ENCODE measurements around the gene RIMOC1.
"Not testable (repeated sequence)": the region's sequence is repeated elsewhere in the genome, so short reads cannot be mapped to it uniquely, and the experiment has no call there.

The RIMOC1 gene

GRCh38 chr5:41921874-41922273 is 17.7 kb downstream of the RIMOC1 start:
- 100% methylated on average over 1 of the region's 1 CpG for WGBS, 2 experiments
- Histone ChIP-seq H3K9me3 (ENCODE audit: control insufficient read depth, low read length) (no peaks in the 10 kb centered on the region), H3K27ac (ENCODE audit: insufficient read depth, low read depth, low read length, poor library complexity, severe bottlenecking) (no peak overlapping the region), H3K27me3 (ENCODE audit: control insufficient read depth, insufficient read depth, low read length, poor library complexity, severe bottlenecking) (no peaks in the 10 kb centered on the region), H3K4me1 (ENCODE audit: control insufficient read depth, insufficient read depth, low read length) (no peaks in the 10 kb centered on the region), H3K36me3 (ENCODE audit: control insufficient read depth, insufficient read depth, low read length) (peaks cover 13% of the 10 kb centered on the region), H3K4me3 (ENCODE audit: insufficient read depth, low read depth, low read length) (no peak overlapping the region)

DNA sequence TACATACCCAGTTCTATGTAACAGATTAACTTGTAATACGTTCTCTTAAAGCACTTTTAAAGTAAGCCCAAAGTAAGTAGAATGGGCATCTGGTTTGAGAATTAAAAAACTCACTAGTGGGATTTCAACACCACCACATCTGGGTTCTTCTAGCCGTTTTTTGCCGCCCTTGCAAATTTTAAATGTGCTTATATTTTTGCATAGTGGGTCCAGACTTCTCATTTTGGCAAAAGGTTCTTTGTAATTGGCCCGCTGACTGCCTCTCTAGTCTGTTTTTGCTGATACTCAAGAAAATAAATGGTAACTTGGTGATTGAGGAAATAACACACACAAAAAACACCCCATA is 20.4 kb downstream of the RIMOC1 start:
- 79 to 86% methylated on average over 3 to 4 of the region's 4 CpGs for WGBS, 2 experiments

GRCh38 chr5:41924872-41925554 is 20.9 kb downstream of the RIMOC1 start, which contains the start of gene FBXO4:
Gene FBXO4, plus strand, starts transcription at chr5:41925281. Its CDS starts 29 bp downstream, at chr5:41925310.
- H3K4me3 ChIP-seq (ENCODE audit: insufficient read depth, low read depth, low read length), result peak within 1 kb of the TSS; percentile 61
- H3K9me3 ChIP-seq (ENCODE audit: control insufficient read depth, low read length), result no peaks in the 10 kb centered on the region
- no peak within 1 kb of the TSS for H3K27ac ChIP-seq (ENCODE audit: insufficient read depth, low read depth, low read length, poor library complexity, severe bottlenecking)
- H3K27me3 ChIP-seq (ENCODE audit: control insufficient read depth, insufficient read depth, low read length, poor library complexity, severe bottlenecking), result no peaks in the 10 kb centered on the region
- H3K4me1 ChIP-seq (ENCODE audit: control insufficient read depth, insufficient read depth, low read length), result no peaks in the 10 kb centered on the region
- no peaks in the 10 kb centered on the region for H3K36me3 ChIP-seq (ENCODE audit: control insufficient read depth, insufficient read depth, low read length)
- 21 to 22% methylated on average over 60 of the region's 60 CpGs for WGBS, 2 experiments

More for the DNA sequence above, 20.4 kb downstream of the RIMOC1 start:
- H3K4me1 ChIP-seq (ENCODE audit: control insufficient read depth, insufficient read depth, low read length), result no peaks in the 10 kb centered on the region
- no peaks in the 10 kb centered on the region for H3K9me3 ChIP-seq (ENCODE audit: control insufficient read depth, low read length)
- peak overlapping the region; percentile 61 for H3K4me3 ChIP-seq (ENCODE audit: insufficient read depth, low read depth, low read length)
- H3K27me3 ChIP-seq (ENCODE audit: control insufficient read depth, insufficient read depth, low read length, poor library complexity, severe bottlenecking), result no peaks in the 10 kb centered on the region
- H3K36me3 ChIP-seq (ENCODE audit: control insufficient read depth, insufficient read depth, low read length), result peaks cover 3% of the 10 kb centered on the region
- no peak overlapping the region for H3K27ac ChIP-seq (ENCODE audit: insufficient read depth, low read depth, low read length, poor library complexity, severe bottlenecking)

DNA sequence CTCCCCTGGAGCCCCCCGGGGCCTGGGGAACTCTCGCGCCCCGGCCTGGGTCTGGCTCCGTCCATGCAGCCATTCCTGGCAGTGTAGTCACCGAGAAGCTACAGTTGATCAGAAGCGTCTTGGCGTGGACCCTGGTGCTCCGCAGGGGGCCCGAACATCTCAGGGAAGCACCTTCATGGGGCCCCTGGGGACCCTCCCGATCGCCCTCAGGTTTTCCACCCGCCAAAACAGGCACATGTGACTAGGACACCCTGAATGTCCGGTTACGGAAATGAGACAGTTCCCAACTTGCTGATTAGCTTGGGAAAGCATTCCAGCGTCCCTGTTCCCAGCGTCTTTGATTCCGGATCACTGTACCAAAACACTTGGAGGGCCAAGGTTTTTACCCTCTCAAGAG is 21.4 kb downstream of the RIMOC1 start:
- no peaks in the 10 kb centered on the region for H3K9me3 ChIP-seq (ENCODE audit: control insufficient read depth, low read length)
- H3K4me1 ChIP-seq (ENCODE audit: control insufficient read depth, insufficient read depth, low read length), result no peaks in the 10 kb centered on the region
- no peak overlapping the region for H3K27ac ChIP-seq (ENCODE audit: insufficient read depth, low read depth, low read length, poor library complexity, severe bottlenecking)
- H3K4me3 ChIP-seq (ENCODE audit: insufficient read depth, low read depth, low read length), result peak overlapping the region; percentile 61
- no peaks in the 10 kb centered on the region for H3K36me3 ChIP-seq (ENCODE audit: control insufficient read depth, insufficient read depth, low read length)
- no peaks in the 10 kb centered on the region for H3K27me3 ChIP-seq (ENCODE audit: control insufficient read depth, insufficient read depth, low read length, poor library complexity, severe bottlenecking)
- WGBS, 2 experiments, result 66 to 74% methylated on average over 18 of the region's 18 CpGs

DNA sequence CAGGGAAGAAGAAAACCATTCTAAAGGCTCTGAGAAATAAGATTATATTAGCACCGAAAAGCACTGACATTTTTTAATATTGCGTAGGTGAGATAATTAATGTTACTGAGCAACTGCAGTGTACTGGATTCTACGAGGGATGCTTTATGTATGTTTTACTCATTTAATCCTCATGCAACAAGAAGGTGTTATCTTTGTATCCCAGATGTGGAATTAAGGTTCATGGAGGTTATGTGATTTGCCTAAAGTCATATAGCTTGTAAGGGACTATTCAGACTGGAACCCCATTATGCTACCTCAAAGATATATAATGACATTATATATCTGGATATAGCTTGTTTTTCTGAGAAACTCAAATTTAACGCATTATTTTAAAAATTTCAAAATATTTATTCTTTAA is 23.5 kb downstream of the RIMOC1 start:
- 91 to 100% methylated on average over 3 of the region's 4 CpGs for WGBS, 2 experiments
- no peaks in the 10 kb centered on the region for H3K4me1 ChIP-seq (ENCODE audit: control insufficient read depth, insufficient read depth, low read length)

DNA sequence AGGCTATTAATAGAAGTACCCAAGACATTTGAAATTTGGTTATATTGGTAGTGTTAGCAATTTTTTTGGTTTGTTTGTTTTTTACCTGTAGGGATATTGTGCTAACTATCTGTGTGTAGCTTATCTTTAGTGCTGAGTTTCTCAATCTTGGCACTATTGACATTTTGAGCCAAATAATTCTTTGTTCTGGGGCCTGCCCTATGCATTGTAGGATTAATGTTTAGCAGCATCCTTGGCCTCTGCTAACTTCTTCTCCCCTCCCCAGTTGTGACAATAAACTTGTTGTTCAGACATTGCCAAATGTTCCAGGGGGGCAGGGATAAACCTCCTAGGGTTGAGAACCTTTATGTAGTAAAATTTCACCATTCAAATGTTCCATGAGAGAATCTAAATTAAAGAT is 24.9 kb downstream of the RIMOC1 start:
- Histone ChIP-seq H3K36me3 (ENCODE audit: control insufficient read depth, insufficient read depth, low read length) (no peaks in the 10 kb centered on the region), H3K4me3 (ENCODE audit: insufficient read depth, low read depth, low read length) (no peak overlapping the region), H3K9me3 (ENCODE audit: control insufficient read depth, low read length) (no peaks in the 10 kb centered on the region), H3K4me1 (ENCODE audit: control insufficient read depth, insufficient read depth, low read length) (no peaks in the 10 kb centered on the region), H3K27me3 (ENCODE audit: control insufficient read depth, insufficient read depth, low read length, poor library complexity, severe bottlenecking) (no peaks in the 10 kb centered on the region), H3K27ac (ENCODE audit: insufficient read depth, low read depth, low read length, poor library complexity, severe bottlenecking) (no peak overlapping the region)

More for the DNA sequence above, 23.5 kb downstream of the RIMOC1 start:
- Histone ChIP-seq H3K9me3 (ENCODE audit: control insufficient read depth, low read length) (no peaks in the 10 kb centered on the region), H3K36me3 (ENCODE audit: control insufficient read depth, insufficient read depth, low read length) (no peaks in the 10 kb centered on the region), H3K27me3 (ENCODE audit: control insufficient read depth, insufficient read depth, low read length, poor library complexity, severe bottlenecking) (no peaks in the 10 kb centered on the region), H3K27ac (ENCODE audit: insufficient read depth, low read depth, low read length, poor library complexity, severe bottlenecking) (no peak overlapping the region), H3K4me3 (ENCODE audit: insufficient read depth, low read depth, low read length) (no peak overlapping the region)

DNA sequence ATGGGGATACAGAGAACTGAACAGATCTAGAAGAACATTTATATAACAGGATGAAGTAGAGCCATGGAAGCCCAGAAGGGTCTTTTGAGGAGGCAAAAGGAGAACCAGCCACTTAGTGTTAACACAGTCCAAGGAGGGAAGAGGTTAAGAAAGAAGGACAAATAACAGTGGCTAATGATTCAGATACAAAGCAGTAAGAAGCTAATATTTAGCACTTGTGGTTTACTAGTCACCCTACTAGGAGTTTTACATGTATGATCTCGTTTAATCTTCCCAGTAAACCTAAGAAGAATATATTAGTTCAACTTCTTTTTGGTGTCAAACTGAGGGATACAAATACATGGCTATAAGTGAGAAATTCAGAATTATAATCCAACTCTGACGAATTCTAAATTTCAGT is 28.6 kb downstream of the RIMOC1 start:
- no peaks in the 10 kb centered on the region for H3K36me3 ChIP-seq (ENCODE audit: control insufficient read depth, insufficient read depth, low read length)
- H3K9me3 ChIP-seq (ENCODE audit: control insufficient read depth, low read length), result no peaks in the 10 kb centered on the region
- no peaks in the 10 kb centered on the region for H3K27me3 ChIP-seq (ENCODE audit: control insufficient read depth, insufficient read depth, low read length, poor library complexity, severe bottlenecking)
- no peaks in the 10 kb centered on the region for H3K4me1 ChIP-seq (ENCODE audit: control insufficient read depth, insufficient read depth, low read length)
- H3K27ac ChIP-seq (ENCODE audit: insufficient read depth, low read depth, low read length, poor library complexity, severe bottlenecking), result no peak overlapping the region
- H3K4me3 ChIP-seq (ENCODE audit: insufficient read depth, low read depth, low read length), result no peak overlapping the region
- WGBS, 2 experiments, result 91% methylated on average over 2 of the region's 2 CpGs; no CpG with 5 or more reads in 1 of the 2 experiments

- peak overlapping the region; percentile 44 for H3K27ac ChIP-seq (ENCODE audit: insufficient read depth, low read depth, low read length, poor library complexity, severe bottlenecking)
- no peaks in the 10 kb centered on the region for H3K36me3 ChIP-seq (ENCODE audit: control insufficient read depth, insufficient read depth, low read length)
- no peaks in the 10 kb centered on the region for H3K4me1 ChIP-seq (ENCODE audit: control insufficient read depth, insufficient read depth, low read length)
- no peaks in the 10 kb centered on the region for H3K9me3 ChIP-seq (ENCODE audit: control insufficient read depth, low read length)
- no peak overlapping the region for H3K4me3 ChIP-seq (ENCODE audit: insufficient read depth, low read depth, low read length)
- no peaks in the 10 kb centered on the region for H3K27me3 ChIP-seq (ENCODE audit: control insufficient read depth, insufficient read depth, low read length, poor library complexity, severe bottlenecking)
These were observed 31.4 kb downstream of the RIMOC1 start for GRCh38 chr5:41935544-41935943.

GRCh38 chr5:41940641-41941040 is 36.5 kb downstream of the RIMOC1 start:
- no peaks in the 10 kb centered on the region for H3K36me3 ChIP-seq (ENCODE audit: control insufficient read depth, insufficient read depth, low read length)
- H3K4me3 ChIP-seq (ENCODE audit: insufficient read depth, low read depth, low read length), result no peak overlapping the region
- no peak overlapping the region for H3K27ac ChIP-seq (ENCODE audit: insufficient read depth, low read depth, low read length, poor library complexity, severe bottlenecking)
- no peaks in the 10 kb centered on the region for H3K9me3 ChIP-seq (ENCODE audit: control insufficient read depth, low read length)
- no peaks in the 10 kb centered on the region for H3K4me1 ChIP-seq (ENCODE audit: control insufficient read depth, insufficient read depth, low read length)
- WGBS, 2 experiments, result 95 to 100% methylated on average over 1 of the region's 1 CpG
- H3K27me3 ChIP-seq (ENCODE audit: control insufficient read depth, insufficient read depth, low read length, poor library complexity, severe bottlenecking), result no peaks in the 10 kb centered on the region

DNA sequence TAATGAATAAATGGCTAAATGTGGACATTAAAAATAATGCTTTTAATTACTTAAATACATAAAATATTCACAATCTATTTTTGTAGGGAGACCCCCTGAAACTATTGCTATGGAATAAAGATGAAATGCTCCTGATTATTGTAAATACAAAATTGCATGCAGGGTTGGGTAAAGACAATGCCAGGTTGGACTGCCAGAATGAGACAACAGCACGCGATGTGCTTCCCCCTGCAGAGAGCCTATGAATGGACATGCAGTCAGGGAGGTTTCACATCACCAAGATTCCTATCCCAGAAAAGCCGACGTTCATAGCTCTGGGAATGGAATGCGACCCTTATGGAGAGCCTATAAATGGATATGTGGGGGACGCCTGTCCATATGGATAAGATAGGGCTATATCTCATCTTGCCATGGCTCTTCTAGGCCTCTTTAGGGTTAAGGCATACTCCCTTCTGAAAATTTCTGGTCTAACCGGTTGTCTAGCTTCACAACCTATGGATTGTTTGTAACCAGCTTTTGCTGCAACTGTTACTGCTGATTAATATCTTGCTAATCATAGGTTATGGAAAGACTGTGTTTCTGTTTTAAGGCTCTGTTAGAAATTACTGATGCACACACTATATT is 41.3 kb downstream of the RIMOC1 start:
- H3K27me3 ChIP-seq (ENCODE audit: control insufficient read depth, insufficient read depth, low read length, poor library complexity, severe bottlenecking); H3K27ac ChIP-seq (ENCODE audit: insufficient read depth, low read depth, low read length, poor library complexity, severe bottlenecking); H3K9me3 ChIP-seq (ENCODE audit: control insufficient read depth, low read length); H3K36me3 ChIP-seq (ENCODE audit: control insufficient read depth, insufficient read depth, low read length); H3K4me1 ChIP-seq (ENCODE audit: control insufficient read depth, insufficient read depth, low read length); H3K4me3 ChIP-seq (ENCODE audit: insufficient read depth, low read depth, low read length): not testable (repeated sequence)
- WGBS, 2 experiments, result 87 to 94% methylated on average over 7 of the region's 7 CpGs

Measured in ectodermal cell (in vitro differentiated cells).